Transverse colon (tissue), 4 donors: ENCODE data around the gene TPSB2. TPM values are rescaled to one million over a fixed set of nuclear protein-coding genes. Genes with fewer than 3 reads are reported as not detected.
"Not testable (repeated sequence)": the region's sequence is repeated elsewhere in the genome, so short reads cannot be mapped to it uniquely, and the experiment has no call there.

Experiments
- DNase-seq: peaks from one replicate; pipeline ENCODE4 v3.0.0-alpha.2; 2019
- H3K27ac ChIP-seq, 4 donors: fragments of 200-600 bp; sonication (generic); 2 replicates each; pipeline ENCODE4 v1.5.1; 2016 to 2018; ENCODE audit warnings: inconsistent platforms in 4 of 4
- H3K27me3 ChIP-seq: fragments of 200-600 bp; sonication (generic); 2 replicates; pipeline ENCODE4 v1.5.1; 2017; ENCODE audit warnings: inconsistent platforms
- H3K36me3 ChIP-seq, 4 donors: fragments of 200-600 bp; sonication (generic); 2 replicates each; pipeline ENCODE4 v1.5.1; 2017 to 2019; ENCODE audit warnings: inconsistent platforms in 4 of 4
- H3K4me1 ChIP-seq, 4 donors: fragments of 200-600 bp; sonication (generic); 2 replicates each; pipeline ENCODE4 v1.5.1; 2017 to 2020; ENCODE audit warnings: inconsistent platforms in 4 of 4
- H3K4me3 ChIP-seq, 4 donors: fragments of 200-600 bp; sonication (generic); 1 replicate in 1 of 4; 2 replicates in 3 of 4; pipeline versions ENCODE4 v1.5.1 to v1.6.1; 2017 to 2019; ENCODE audit warnings: inconsistent platforms in 4 of 4
- H3K9me3 ChIP-seq, 2 donors: fragments of 200-600 bp; sonication (generic); 2 replicates each; pipeline ENCODE4 v1.5.1; 2017 to 2019; ENCODE audit warnings: inconsistent platforms in 2 of 2
- EP300 ChIP-seq: sonication (generic); formaldehyde crosslinking; IDR thresholded peaks from one replicate; pipeline ENCODE4 v1.6.1; 2017; ENCODE audit warnings: antibody characterized with exemption, low read depth
- POLR2A ChIP-seq: fragments of 450-650 bp; IDR thresholded peaks from one replicate; pipeline ENCODE4 v1.6.1; 2016; ENCODE audit warnings: antibody characterized with exemption, mild to moderate bottlenecking, moderate library complexity
- POLR2AphosphoS5 ChIP-seq, 3 donors: sonication (generic); formaldehyde crosslinking; IDR thresholded peaks; one replicate each; pipeline ENCODE4 v1.6.1; 2016; ENCODE audit warnings: antibody characterized with exemption in 3 of 3
- WGBS, 2 donors: methylation state at CpG; one replicate each; pipeline ENCODE4 v1.1.5; 2018; ENCODE audit warnings: low coverage in 1 of 2; 5-methylcytosine and 5-hydroxymethylcytosine counted together
- in situ Hi-C, 4 donors: fragments of 200-750 bp; cut with MboI; loops; one replicate each; pipeline versions ENCODE4 v1.15.0 to v1.15.1; 2017; ENCODE audit warnings: low sequenced_read_pairs in 3 of 4, low pct_ligation_motif_present in 1 of 4, low pct_unique_long_range_greater_than_20kb in 1 of 4
- intact Hi-C: fragments of 100-400 bp; cut with DNase I; formaldehyde crosslinking; loops from one replicate; pipeline ENCODE4 v1.15.1; 2023; ENCODE audit warnings: low total_unique reads
- total RNA-seq, 4 donors: library from RNA; depleted of rRNA; stranded (reverse); fragments of >200 nt; gene quantifications; one replicate each; pipeline ENCODE4 v1.1.0, GENCODE V29; 2016
- TF ChIP-seq, protein P1 (sequence below), 5 experiments: fragments of 200-600 bp in 3 of 5; fragments of 450-650 bp in 2 of 5; sonication (generic) in 3 of 5; IDR thresholded peaks; 1 replicate in 2 of 5; 2 replicates in 3 of 5; pipeline ENCODE4 v1.5.1; 2016 to 2017; ENCODE audit warnings: antibody characterized with exemption in 5 of 5, inconsistent platforms in 3 of 5, mild to moderate bottlenecking in 2 of 5, moderate library complexity in 1 of 5

TPSB2 gene
- total RNA-seq, 4 donors from 2014 or later = 12.5 to 35.2 (median 24.8) TPM

DNA sequence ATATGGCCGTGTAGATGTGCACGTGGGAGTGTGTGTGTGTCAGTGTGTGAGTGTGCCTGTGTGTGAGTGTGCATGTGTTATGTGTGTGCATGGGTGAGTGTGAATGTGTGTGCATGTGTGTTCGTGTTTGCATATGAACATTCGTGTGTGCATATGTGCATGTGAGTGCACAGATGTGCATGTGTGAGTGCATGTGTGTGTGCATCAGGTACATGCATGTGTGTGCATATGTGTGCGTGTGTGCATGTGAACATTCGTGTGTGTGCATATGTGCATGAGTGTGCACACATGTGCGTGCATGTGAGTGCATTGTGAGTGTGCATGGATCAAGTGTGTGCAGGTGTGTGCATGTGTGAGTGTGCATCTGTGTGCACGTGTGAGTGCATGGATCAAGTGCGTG lies 8.0 kb upstream of the TPSB2 start:
- no peaks in the 10 kb centered on the region for H3K4me1 ChIP-seq
- in situ Hi-C loops (no loop called here), intact Hi-C loops (no loop called here)
- WGBS, 2 donors = 73 to 87% methylated on average over 3 to 9 of the region's 9 CpGs
- H3K36me3 ChIP-seq = no peaks in the 10 kb centered on the region
- H3K27ac ChIP-seq = no peak overlapping the region
- H3K27me3 ChIP-seq = no peaks in the 10 kb centered on the region
- no peak overlapping the region for H3K4me3 ChIP-seq
- no peak for DNase-seq
- no peak for TF ChIP-seq EP300
- TF ChIP-seq, protein P1, sequence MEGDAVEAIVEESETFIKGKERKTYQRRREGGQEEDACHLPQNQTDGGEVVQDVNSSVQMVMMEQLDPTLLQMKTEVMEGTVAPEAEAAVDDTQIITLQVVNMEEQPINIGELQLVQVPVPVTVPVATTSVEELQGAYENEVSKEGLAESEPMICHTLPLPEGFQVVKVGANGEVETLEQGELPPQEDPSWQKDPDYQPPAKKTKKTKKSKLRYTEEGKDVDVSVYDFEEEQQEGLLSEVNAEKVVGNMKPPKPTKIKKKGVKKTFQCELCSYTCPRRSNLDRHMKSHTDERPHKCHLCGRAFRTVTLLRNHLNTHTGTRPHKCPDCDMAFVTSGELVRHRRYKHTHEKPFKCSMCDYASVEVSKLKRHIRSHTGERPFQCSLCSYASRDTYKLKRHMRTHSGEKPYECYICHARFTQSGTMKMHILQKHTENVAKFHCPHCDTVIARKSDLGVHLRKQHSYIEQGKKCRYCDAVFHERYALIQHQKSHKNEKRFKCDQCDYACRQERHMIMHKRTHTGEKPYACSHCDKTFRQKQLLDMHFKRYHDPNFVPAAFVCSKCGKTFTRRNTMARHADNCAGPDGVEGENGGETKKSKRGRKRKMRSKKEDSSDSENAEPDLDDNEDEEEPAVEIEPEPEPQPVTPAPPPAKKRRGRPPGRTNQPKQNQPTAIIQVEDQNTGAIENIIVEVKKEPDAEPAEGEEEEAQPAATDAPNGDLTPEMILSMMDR (IDR thresholded peaks at IDR 0.05) = no peak
- TF ChIP-seq POLR2AphosphoS5 (IDR thresholded peaks at IDR 0.05) = no peak
- no peak for TF ChIP-seq POLR2A
- no peaks in the 10 kb centered on the region for H3K9me3 ChIP-seq

DNA sequence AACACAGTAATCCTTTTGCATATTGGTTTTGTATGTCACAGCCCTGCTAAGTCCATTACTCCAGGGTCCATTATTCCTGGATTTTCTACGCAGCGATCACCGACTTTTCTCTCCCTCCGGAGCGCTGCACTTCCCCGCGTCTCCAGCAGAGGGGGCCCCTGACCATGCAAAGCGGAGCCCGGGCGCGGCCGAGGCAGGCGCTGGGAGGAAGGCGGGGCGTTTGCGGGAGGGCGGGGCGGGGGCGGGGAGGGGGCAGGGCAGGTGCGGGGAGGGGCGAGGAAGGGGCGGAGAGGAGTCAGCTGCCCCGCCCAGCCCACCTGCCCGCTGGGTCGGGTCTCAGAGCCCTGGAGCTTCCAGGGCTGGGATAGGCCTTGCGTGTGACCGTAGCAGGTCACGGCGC lies 6.7 kb upstream of the TPSB2 start:
- H3K27ac ChIP-seq, H3K36me3 ChIP-seq, H3K4me1 ChIP-seq, H3K4me3 ChIP-seq, in situ Hi-C loops, H3K27me3 ChIP-seq, H3K9me3 ChIP-seq, intact Hi-C loops, DNase-seq: not testable (repeated sequence)
- no CpG with 5 or more reads among the region's 29 CpGs for WGBS, 2 donors

DNA sequence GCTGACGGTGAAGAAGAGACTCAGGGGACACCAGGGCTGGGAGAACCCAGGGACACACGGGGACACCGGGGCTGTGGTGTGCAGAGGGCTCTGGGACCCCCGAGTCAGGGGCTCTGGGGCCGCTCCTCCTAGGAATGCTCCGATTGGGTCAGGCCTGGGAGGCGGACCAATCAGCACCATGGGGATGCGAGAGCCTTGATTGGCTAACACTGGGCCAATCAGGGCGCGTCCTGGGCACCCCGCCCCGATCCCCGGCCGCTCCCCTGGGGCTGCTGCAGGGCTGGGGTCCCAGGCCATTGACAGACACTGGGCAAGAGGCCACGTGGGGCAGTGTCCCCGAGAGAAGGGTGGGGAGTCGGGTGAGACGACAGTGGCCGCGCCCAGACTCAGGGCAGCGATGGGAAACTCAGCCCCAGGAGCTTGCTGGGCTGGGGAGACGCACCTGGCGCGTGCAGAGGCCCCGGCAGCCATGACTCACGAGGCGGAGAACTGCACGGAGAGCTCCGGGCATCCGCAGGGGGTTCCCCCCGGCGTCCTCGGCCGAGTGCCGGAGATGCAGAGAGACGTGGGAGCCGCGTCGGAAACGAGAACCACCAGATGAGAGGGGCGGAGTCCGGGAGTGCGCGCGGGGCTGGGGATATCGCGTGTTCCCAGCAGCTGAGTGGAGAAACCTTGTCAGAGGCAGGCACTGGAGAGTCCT lies 2.2 kb upstream of the TPSB2 start:
- WGBS, 2 donors = no CpG with 5 or more reads among the region's 47 CpGs
- H3K36me3 ChIP-seq, H3K9me3 ChIP-seq, DNase-seq, intact Hi-C loops, H3K27ac ChIP-seq, H3K27me3 ChIP-seq, H3K4me1 ChIP-seq, in situ Hi-C loops, H3K4me3 ChIP-seq: not testable (repeated sequence)

DNA sequence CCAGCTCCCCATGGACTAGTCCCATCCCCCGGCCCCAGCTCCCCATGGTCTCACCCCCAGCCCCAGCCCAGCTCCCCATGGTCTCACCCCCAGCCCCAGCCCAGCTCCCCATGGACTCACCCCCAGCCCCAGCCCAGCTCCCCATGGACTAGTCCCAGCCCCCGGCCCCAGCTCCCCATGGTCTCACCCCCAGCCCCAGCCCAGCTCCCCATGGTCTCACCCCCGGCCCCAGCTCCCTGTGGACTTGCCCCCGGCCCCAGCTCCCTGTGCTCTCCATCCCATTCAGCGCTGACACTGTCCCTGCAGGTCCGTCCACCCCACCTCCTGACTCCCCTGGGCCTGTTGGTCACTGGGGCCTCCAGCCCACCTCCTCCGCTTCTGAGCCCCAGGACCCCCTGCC lies 1.3 kb upstream of the TPSB2 start:
- WGBS, 2 donors = 100% methylated on average over 2 of the region's 7 CpGs; no CpG with 5 or more reads in 1 of the 2 donors
- H3K9me3 ChIP-seq, H3K4me1 ChIP-seq, H3K27ac ChIP-seq, DNase-seq, H3K27me3 ChIP-seq, H3K4me3 ChIP-seq, intact Hi-C loops, H3K36me3 ChIP-seq, in situ Hi-C loops: not testable (repeated sequence)

DNA sequence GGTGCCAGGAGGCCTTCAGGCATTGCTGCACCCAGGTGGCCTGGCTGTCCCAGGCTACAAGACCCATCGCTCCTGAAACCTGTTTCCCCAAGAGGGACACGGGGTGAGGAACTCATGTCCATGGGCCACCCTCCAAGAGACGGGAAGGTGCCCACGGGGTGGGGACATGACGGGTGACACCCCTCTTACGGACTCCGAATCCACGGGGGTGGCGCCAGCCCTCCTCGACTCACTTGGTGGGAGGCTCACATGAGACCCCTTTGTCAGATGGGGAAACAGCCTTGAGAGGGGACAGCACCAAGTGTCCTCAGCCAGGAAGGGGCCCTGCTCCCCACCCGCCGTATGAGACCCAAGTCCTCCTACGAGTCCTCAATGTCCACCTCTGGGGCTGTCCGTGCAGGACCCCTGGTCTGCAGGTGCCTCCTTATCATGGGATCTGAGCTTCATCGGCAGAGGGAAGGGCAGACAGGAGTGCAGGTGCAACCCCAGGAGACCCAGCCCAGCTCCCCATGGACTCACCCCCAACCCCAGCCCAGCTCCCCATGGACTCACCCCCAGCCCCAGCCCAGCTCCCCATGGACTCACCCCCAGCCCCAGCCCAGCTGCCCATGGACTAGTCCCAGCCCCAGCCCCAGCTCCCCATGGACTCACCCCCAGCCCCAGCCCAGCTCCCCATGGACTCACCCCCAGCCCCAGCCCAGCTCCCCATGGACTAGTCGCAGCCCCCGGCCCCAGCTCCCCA lies 658 bp upstream of the TPSB2 start:
- DNase-seq, in situ Hi-C loops, H3K4me3 ChIP-seq, H3K27ac ChIP-seq, intact Hi-C loops, H3K9me3 ChIP-seq, H3K36me3 ChIP-seq, H3K4me1 ChIP-seq, H3K27me3 ChIP-seq: not testable (repeated sequence)
- WGBS, 2 donors = 78% methylated on average over 16 of the region's 17 CpGs; no CpG with 5 or more reads in 1 of the 2 donors

DNA sequence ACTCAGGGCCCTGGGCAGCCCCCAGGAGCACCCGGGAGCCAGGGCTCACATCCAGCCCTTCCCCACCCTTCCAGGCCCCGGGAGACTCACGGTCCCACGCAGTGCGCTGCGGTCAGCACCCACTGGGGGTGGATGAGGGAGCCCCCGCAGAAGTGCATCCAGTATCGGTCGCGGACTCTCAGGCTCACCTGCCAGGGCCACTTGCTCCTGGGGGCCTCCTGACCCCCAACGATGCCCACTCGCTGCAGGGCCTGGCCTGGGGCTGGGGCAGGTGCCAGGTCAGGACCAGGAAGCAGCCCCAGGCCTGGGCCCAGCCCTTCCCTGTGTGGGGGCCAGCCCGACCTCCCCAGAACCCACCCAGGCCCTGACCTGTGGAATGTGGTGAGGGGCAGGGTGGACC lies 508 bp downstream of the TPSB2 start:
- intact Hi-C loops, H3K4me1 ChIP-seq, H3K27me3 ChIP-seq, H3K27ac ChIP-seq, DNase-seq, H3K9me3 ChIP-seq, in situ Hi-C loops, H3K36me3 ChIP-seq, H3K4me3 ChIP-seq: not testable (repeated sequence)
- WGBS, 2 donors = no CpG with 5 or more reads among the region's 13 CpGs

DNA sequence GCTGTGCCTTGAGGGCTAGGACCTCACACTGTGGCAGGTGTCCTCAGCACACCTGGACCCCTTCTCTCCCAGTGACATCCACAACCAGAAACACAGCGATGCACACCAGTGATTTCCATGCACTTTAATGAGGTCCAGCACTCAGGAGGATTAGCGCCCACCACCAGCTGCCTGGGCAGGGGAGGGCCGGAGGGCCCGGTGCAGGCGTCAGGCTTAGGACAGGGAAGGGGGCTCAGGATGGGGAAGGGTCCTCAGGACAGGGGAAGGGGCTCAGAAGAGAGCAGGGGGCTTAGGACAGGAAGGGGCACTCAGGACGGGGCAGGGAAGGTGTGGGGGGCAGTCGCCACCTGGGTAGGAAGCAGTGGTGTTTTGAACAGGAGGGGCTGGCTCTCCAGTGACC lies 1.8 kb downstream of the TPSB2 start:
- H3K4me3 ChIP-seq, in situ Hi-C loops, H3K27ac ChIP-seq, H3K9me3 ChIP-seq, H3K36me3 ChIP-seq, DNase-seq, intact Hi-C loops, H3K4me1 ChIP-seq, H3K27me3 ChIP-seq: not testable (repeated sequence)
- 70% methylated on average over 7 of the region's 7 CpGs; no CpG with 5 or more reads in 1 of the 2 donors for WGBS, 2 donors

DNA sequence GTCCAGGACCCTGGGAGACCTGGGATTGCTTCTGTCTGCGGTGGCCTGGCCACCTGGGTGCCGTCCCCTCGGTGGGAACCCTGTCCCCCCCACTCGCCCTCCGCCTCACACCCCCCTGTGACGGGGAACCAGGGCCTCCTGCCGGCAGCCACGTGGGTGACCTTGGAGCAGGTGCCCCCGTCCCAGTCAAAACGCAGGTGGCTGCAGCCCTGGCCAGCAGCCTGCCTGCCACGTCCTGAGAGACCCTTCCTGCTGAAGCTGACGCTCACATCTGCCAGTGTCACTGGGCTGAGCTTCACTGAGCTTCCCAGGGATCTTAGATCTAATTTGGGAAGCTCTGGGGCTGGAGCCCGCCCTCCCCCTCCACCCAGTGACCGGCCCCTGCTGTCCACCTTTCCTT lies 3.3 kb downstream of the TPSB2 start:
- H3K4me3 ChIP-seq, H3K9me3 ChIP-seq, H3K36me3 ChIP-seq, DNase-seq, H3K27ac ChIP-seq, H3K27me3 ChIP-seq, H3K4me1 ChIP-seq, intact Hi-C loops, in situ Hi-C loops: not testable (repeated sequence)
- 39% methylated on average over 14 of the region's 14 CpGs; no CpG with 5 or more reads in 1 of the 2 donors for WGBS, 2 donors

DNA sequence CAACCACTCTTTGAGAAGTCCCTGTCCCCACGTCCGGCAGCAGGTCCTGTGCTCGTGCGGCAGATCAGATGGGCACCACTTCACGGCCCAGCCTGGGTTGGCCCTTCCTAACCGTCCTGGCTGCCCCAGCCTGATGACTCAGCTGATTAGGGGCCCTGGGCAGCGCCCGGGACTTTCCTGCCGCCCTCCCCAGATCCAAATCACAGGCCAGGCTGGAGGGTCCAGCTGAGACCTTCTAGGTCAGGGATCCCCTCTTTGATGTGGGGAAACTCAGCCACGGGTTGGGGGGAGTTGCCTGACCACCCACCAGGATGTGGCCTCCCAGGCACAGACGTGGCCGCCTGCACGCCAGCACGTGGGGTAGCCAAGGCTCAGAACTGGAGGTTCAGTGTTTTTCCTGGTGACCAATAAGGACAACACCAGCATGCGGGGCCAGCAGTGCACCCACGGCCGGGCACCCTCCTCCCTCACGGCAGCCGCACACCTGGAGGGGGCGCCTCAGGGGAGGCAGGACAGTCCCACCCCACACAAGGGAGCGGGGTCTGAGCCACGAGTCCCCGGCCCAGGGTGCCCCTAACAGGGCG lies 4.2 kb downstream of the TPSB2 start:
- intact Hi-C loops, H3K4me3 ChIP-seq, H3K27me3 ChIP-seq, H3K4me1 ChIP-seq, DNase-seq, H3K9me3 ChIP-seq, H3K36me3 ChIP-seq, in situ Hi-C loops: not testable (repeated sequence)
- peak overlapping the region; percentile 27 to 75 (median 57) for H3K27ac ChIP-seq
- 50% methylated on average over 19 of the region's 24 CpGs; no CpG with 5 or more reads in 1 of the 2 donors for WGBS, 2 donors
